Measurements from ENCODE around the gene HDGFL3. TPM values are rescaled to one million over a fixed set of nuclear protein-coding genes. Genes with fewer than 3 reads are reported as not detected.
"Not testable (repeated sequence)": the region's sequence is repeated elsewhere in the genome, so short reads cannot be mapped to it uniquely, and the experiment has no call there.

HDGFL3 gene
- total RNA-seq, 1 donor from 2014 or later, result 231 TPM

- Mint-ChIP-seq H3K27me3 (ENCODE audit: insufficient read depth, low read depth) (peaks cover 3% of the 10 kb centered on the region), H3K36me3 (no peaks in the 10 kb centered on the region)
- H3K27ac ChIP-seq, result no peak overlapping the region
These were observed 109.5 kb downstream of the HDGFL3 start for GRCh38 chr15:83098079-83098478.

GRCh38 chr15:83094583-83094982 is 113.0 kb downstream of the HDGFL3 start:
- no peaks in the 10 kb centered on the region for H3K79me2 ChIP-seq (ENCODE audit: low read depth)
- H3K9me3 Mint-ChIP-seq, result no peaks in the 10 kb centered on the region
- H3K4me1 Mint-ChIP-seq, result peaks cover 31% of the 10 kb centered on the region
- H3K27ac ChIP-seq, result no peak overlapping the region
- H3K36me3 ChIP-seq, result no peaks in the 10 kb centered on the region
- H4K20me1 ChIP-seq (ENCODE audit: low read depth), result no peaks in the 10 kb centered on the region
- no peak overlapping the region for H3K4me3 Mint-ChIP-seq
- H2AFZ ChIP-seq (replicated peaks), result no peak overlapping the region
- no peak overlapping the region for H3K4me3 ChIP-seq
- H3K27me3 ChIP-seq, result peaks cover 12% of the 10 kb centered on the region
- TF ChIP-seq CTCF (IDR thresholded peaks at IDR 0.05) (no peak), EZH2 (IDR thresholded peaks at IDR 0.05) (no peak), EZH2phosphoT487 (IDR thresholded peaks at IDR 0.05) (no peak)
- H3K27me3 Mint-ChIP-seq (ENCODE audit: insufficient read depth, low read depth), result peaks cover 7% of the 10 kb centered on the region
- peaks cover 10% of the 10 kb centered on the region for H3F3A ChIP-seq (ENCODE audit: low read depth)
- H3K36me3 Mint-ChIP-seq, result no peaks in the 10 kb centered on the region
- H3K9ac ChIP-seq, result no peak overlapping the region
- peaks cover 10% of the 10 kb centered on the region for H3K4me1 ChIP-seq
- DNase-seq (ENCODE audit: low spot score), result no peak
- no peaks in the 10 kb centered on the region for H3K9me3 ChIP-seq (ENCODE audit: low read depth)
- H3K4me2 ChIP-seq, result no peak overlapping the region
- H3K27ac Mint-ChIP-seq, result no peak overlapping the region

More at GRCh38 chr15:83098079-83098478, 109.5 kb downstream of the HDGFL3 start:
- Histone ChIP-seq H3K4me3 (no peak overlapping the region), H3K27me3 (peaks cover 27% of the 10 kb centered on the region), H3K4me1 (no peaks in the 10 kb centered on the region), H4K20me1 (ENCODE audit: low read depth) (no peaks in the 10 kb centered on the region), H3K79me2 (ENCODE audit: low read depth) (no peaks in the 10 kb centered on the region), H2AFZ (replicated peaks) (no peak overlapping the region), H3K9ac (no peak overlapping the region), H3K4me2 (no peak overlapping the region), H3K36me3 (no peaks in the 10 kb centered on the region), H3K9me3 (ENCODE audit: low read depth) (no peaks in the 10 kb centered on the region), H3F3A (ENCODE audit: low read depth) (no peaks in the 10 kb centered on the region)
- DNase-seq (ENCODE audit: low spot score), result no peak
- H3K4me1 Mint-ChIP-seq, result peaks cover 25% of the 10 kb centered on the region
- TF ChIP-seq EZH2phosphoT487 (IDR thresholded peaks at IDR 0.05), result no peak
- no peak for TF ChIP-seq EZH2 (IDR thresholded peaks at IDR 0.05)
- TF ChIP-seq CTCF (IDR thresholded peaks at IDR 0.05), result no peak
- no peaks in the 10 kb centered on the region for H3K9me3 Mint-ChIP-seq
- no peak overlapping the region for H3K4me3 Mint-ChIP-seq
- no peak overlapping the region for H3K27ac Mint-ChIP-seq

- no peak for DNase-seq (ENCODE audit: low spot score)
- Mint-ChIP-seq H3K4me3 (no peak overlapping the region), H3K9me3 (no peaks in the 10 kb centered on the region), H3K27me3 (ENCODE audit: insufficient read depth, low read depth) (peaks cover 7% of the 10 kb centered on the region), H3K36me3 (no peaks in the 10 kb centered on the region), H3K27ac (no peak overlapping the region), H3K4me1 (peaks cover 22% of the 10 kb centered on the region)
- no peak overlapping the region for H2AFZ ChIP-seq (replicated peaks)
- peaks cover 10% of the 10 kb centered on the region for H3F3A ChIP-seq (ENCODE audit: low read depth)
- TF ChIP-seq CTCF (IDR thresholded peaks at IDR 0.05), result no peak
- no peak for TF ChIP-seq EZH2phosphoT487 (IDR thresholded peaks at IDR 0.05)
- TF ChIP-seq EZH2 (IDR thresholded peaks at IDR 0.05), result no peak
- no peaks in the 10 kb centered on the region for H3K36me3 ChIP-seq
- H3K9me3 ChIP-seq (ENCODE audit: low read depth), result no peaks in the 10 kb centered on the region
- H3K9ac ChIP-seq, result no peak overlapping the region
- H3K79me2 ChIP-seq (ENCODE audit: low read depth), result no peaks in the 10 kb centered on the region
- H3K4me2 ChIP-seq, result no peak overlapping the region
- no peak overlapping the region for H3K27ac ChIP-seq
- H4K20me1 ChIP-seq (ENCODE audit: low read depth), result no peaks in the 10 kb centered on the region
- no peaks in the 10 kb centered on the region for H3K27me3 ChIP-seq
- H3K4me1 ChIP-seq, result peaks cover 10% of the 10 kb centered on the region
- no peak overlapping the region for H3K4me3 ChIP-seq
These were observed 115.2 kb downstream of the HDGFL3 start for GRCh38 chr15:83092309-83092976.

- H3K9me3 Mint-ChIP-seq; DNase-seq (ENCODE audit: low spot score); H4K20me1 ChIP-seq (ENCODE audit: low read depth); H3K27me3 ChIP-seq; H3K9ac ChIP-seq; H3K4me3 Mint-ChIP-seq; H3K4me3 ChIP-seq; H3K36me3 ChIP-seq; H3K27ac Mint-ChIP-seq; H3K36me3 Mint-ChIP-seq; H3K27me3 Mint-ChIP-seq (ENCODE audit: insufficient read depth, low read depth); H3K79me2 ChIP-seq (ENCODE audit: low read depth); H3K9me3 ChIP-seq (ENCODE audit: low read depth); H3K27ac ChIP-seq; H3F3A ChIP-seq (ENCODE audit: low read depth); H3K4me2 ChIP-seq; H2AFZ ChIP-seq (replicated peaks): not testable (repeated sequence)
- peaks cover 22% of the 10 kb centered on the region for H3K4me1 Mint-ChIP-seq
- peaks cover 10% of the 10 kb centered on the region for H3K4me1 ChIP-seq
These were observed 115.7 kb downstream of the HDGFL3 start for GRCh38 chr15:83091965-83092308.

Data from neural progenitor cell (in vitro differentiated cells).